ENCODE data around the gene XXYLT1.

DNA sequence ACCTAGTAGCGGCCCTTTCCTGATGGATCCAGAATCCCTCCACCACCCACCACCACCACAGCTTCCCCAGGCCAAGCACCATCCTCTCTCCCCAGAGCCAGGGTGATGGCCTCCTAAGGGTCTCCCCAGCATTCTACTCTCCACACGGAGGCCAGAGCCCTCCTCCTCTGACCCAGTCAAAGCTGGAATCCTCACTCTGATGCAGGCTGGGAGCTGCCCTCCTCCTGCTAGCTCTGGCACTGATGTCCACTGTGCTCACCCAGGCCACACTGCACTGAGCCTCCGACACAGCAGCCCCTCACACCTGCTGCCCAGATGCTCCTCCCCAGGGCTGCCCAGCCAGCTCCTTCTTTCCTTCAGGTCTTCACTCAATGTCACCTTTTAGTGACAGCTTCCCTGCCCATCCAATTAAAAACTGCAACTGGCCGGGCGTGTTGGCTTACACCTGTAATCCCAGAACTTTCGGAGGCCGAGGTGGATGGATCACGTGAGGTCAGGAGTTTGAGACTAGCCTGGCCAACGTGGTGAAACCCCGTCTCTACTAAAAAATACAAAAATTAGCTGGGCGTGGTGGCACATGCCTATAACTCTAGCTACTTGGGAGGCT, 21.0 kb downstream of the XXYLT1 start:
- TF ChIP-seq ZBTB11 (CRISPR knock-in tag; IDR thresholded peaks at IDR 0.05) (no peak), FOXM1 (IDR thresholded peaks at IDR 0.05; ENCODE audit: low read depth) (no peak), FOXM1 (CRISPR knock-in tag; IDR thresholded peaks at IDR 0.05; ENCODE audit: low read depth) (no peak), STAT5B (CRISPR knock-in tag; IDR thresholded peaks at IDR 0.05) (no peak), CTCF (IDR thresholded peaks at IDR 0.05 in 2 of 3, conservative IDR thresholded peaks at IDR 0.05 in 1 of 3; ENCODE audit: insufficient read depth in 2 of 3, low read depth in 1 of 3, low read length in 3 of 3) (no peak), FOXJ3 (CRISPR knock-in tag; IDR thresholded peaks at IDR 0.05) (no peak), HDAC1 (IDR thresholded peaks at IDR 0.05) (no peak), MAFK (IDR thresholded peaks at IDR 0.05; ENCODE audit: low read length) (no peak), ZBTB17 (CRISPR knock-in tag; IDR thresholded peaks at IDR 0.05) (no peak), GABPA (tag; conservative IDR thresholded peaks at IDR 0.05; ENCODE audit: low read depth) (no peak), ATF1 (CRISPR knock-in tag; IDR thresholded peaks at IDR 0.05) (no peak), ATF1 (tag; IDR thresholded peaks at IDR 0.05) (no peak), SMAD3 (CRISPR knock-in tag; conservative IDR thresholded peaks at IDR 0.05) (no peak), TEAD4 (IDR thresholded peaks at IDR 0.05; ENCODE audit: low read length) (no peak), TEAD4 (CRISPR knock-in tag; IDR thresholded peaks at IDR 0.05; ENCODE audit: borderline replicate concordance) (no peak), CXXC5 (CRISPR knock-in tag; IDR thresholded peaks at IDR 0.05) (no peak), ZMIZ1 (IDR thresholded peaks at IDR 0.05; ENCODE audit: low read depth in 2 of 2, low read length in 2 of 2) (no peak)

All from K562 (cell line).